ENCODE results near the gene TMEM69. TPM values are rescaled to one million over a fixed set of nuclear protein-coding genes. Genes with fewer than 3 reads are reported as not detected.

The TMEM69 gene, protein sequence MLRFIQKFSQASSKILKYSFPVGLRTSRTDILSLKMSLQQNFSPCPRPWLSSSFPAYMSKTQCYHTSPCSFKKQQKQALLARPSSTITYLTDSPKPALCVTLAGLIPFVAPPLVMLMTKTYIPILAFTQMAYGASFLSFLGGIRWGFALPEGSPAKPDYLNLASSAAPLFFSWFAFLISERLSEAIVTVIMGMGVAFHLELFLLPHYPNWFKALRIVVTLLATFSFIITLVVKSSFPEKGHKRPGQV
- 27.8 TPM for total RNA-seq (ENCODE audit: unreplicated experiment)
- long read RNA-seq, transcript TMEM69-201 (3 exons, 2,439 nt): major isoform, 22 of 24 reads
- long read RNA-seq, partial matches to known transcripts: 1 of 24 reads
- long read RNA-seq, other reads (novel, unspliced or antisense): 1 of 24 reads

GRCh38 chr1:45687754-45688740 lies at the start of gene TMEM69:
Gene TMEM69, plus strand, starts transcription at chr1:45688181. Its CDS starts 2,888 bp downstream, at chr1:45691069.
- H3K36me3 Mint-ChIP-seq (ENCODE audit: low read depth, unreplicated experiment): peaks cover 9% of the 10 kb centered on the region
- H3K9me3 Mint-ChIP-seq (ENCODE audit: unreplicated experiment): no peaks in the 10 kb centered on the region
- H3K27me3 Mint-ChIP-seq (ENCODE audit: unreplicated experiment): peaks cover 8% of the 10 kb centered on the region
- TF ChIP-seq, protein P1, sequence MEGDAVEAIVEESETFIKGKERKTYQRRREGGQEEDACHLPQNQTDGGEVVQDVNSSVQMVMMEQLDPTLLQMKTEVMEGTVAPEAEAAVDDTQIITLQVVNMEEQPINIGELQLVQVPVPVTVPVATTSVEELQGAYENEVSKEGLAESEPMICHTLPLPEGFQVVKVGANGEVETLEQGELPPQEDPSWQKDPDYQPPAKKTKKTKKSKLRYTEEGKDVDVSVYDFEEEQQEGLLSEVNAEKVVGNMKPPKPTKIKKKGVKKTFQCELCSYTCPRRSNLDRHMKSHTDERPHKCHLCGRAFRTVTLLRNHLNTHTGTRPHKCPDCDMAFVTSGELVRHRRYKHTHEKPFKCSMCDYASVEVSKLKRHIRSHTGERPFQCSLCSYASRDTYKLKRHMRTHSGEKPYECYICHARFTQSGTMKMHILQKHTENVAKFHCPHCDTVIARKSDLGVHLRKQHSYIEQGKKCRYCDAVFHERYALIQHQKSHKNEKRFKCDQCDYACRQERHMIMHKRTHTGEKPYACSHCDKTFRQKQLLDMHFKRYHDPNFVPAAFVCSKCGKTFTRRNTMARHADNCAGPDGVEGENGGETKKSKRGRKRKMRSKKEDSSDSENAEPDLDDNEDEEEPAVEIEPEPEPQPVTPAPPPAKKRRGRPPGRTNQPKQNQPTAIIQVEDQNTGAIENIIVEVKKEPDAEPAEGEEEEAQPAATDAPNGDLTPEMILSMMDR (IDR thresholded peaks at IDR 0.05; ENCODE audit: unreplicated experiment): no peak
- peak within 1 kb of the TSS; percentile 99 for H3K27ac Mint-ChIP-seq (ENCODE audit: unreplicated experiment)
- H3K4me3 Mint-ChIP-seq (ENCODE audit: unreplicated experiment): peak within 1 kb of the TSS; percentile 99
- DNase-seq (ENCODE audit: low spot score): peak; percentile 68
- peaks cover 25% of the 10 kb centered on the region for H3K4me1 Mint-ChIP-seq (ENCODE audit: unreplicated experiment)

- H3K27ac Mint-ChIP-seq (ENCODE audit: unreplicated experiment): peak overlapping the region; percentile 61
- no peaks in the 10 kb centered on the region for H3K9me3 Mint-ChIP-seq (ENCODE audit: unreplicated experiment)
- peaks cover 2% of the 10 kb centered on the region for H3K4me1 Mint-ChIP-seq (ENCODE audit: unreplicated experiment)
- H3K27me3 Mint-ChIP-seq (ENCODE audit: unreplicated experiment): no peaks in the 10 kb centered on the region
- no peak for DNase-seq (ENCODE audit: low spot score)
- TF ChIP-seq, protein P1 (IDR thresholded peaks at IDR 0.05; ENCODE audit: unreplicated experiment): no peak
- H3K36me3 Mint-ChIP-seq (ENCODE audit: low read depth, unreplicated experiment): peaks cover 14% of the 10 kb centered on the region
- peak overlapping the region; percentile 54 for H3K4me3 Mint-ChIP-seq (ENCODE audit: unreplicated experiment)
Observed at GRCh38 chr1:45640293-45640692, 47.7 kb upstream of the TMEM69 start.

DNA sequence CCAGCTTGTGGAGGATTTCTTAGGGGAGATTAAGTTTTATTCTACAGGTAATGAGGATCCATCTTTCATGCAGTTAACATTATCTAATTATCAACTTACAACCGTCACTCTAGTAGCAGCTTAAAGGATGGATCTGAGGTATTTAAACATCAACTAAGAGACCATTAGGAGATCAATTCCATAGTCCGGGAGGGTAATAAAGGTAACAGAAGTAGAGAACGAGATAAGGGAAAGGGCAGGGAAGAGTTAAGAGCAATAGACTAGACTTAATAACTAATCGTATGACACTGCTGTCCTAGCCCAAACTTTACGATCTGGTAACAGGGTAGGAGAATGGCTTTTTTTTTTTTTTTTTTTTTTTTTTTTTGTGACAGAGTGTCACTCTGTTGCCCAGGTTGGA lies 44.7 kb upstream of the TMEM69 start:
- no peak for DNase-seq (ENCODE audit: low spot score)
- peaks cover 14% of the 10 kb centered on the region for H3K36me3 Mint-ChIP-seq (ENCODE audit: low read depth, unreplicated experiment)
- peaks cover 16% of the 10 kb centered on the region for H3K4me1 Mint-ChIP-seq (ENCODE audit: unreplicated experiment)
- TF ChIP-seq, protein P1 (IDR thresholded peaks at IDR 0.05; ENCODE audit: unreplicated experiment): no peak
- no peaks in the 10 kb centered on the region for H3K9me3 Mint-ChIP-seq (ENCODE audit: unreplicated experiment)
- no peak overlapping the region for H3K27ac Mint-ChIP-seq (ENCODE audit: unreplicated experiment)
- H3K4me3 Mint-ChIP-seq (ENCODE audit: unreplicated experiment): no peak overlapping the region
- no peaks in the 10 kb centered on the region for H3K27me3 Mint-ChIP-seq (ENCODE audit: unreplicated experiment)

- no peak for DNase-seq (ENCODE audit: low spot score)
- no peak overlapping the region for H3K4me3 Mint-ChIP-seq (ENCODE audit: unreplicated experiment)
- peaks cover 14% of the 10 kb centered on the region for H3K36me3 Mint-ChIP-seq (ENCODE audit: low read depth, unreplicated experiment)
- no peaks in the 10 kb centered on the region for H3K27me3 Mint-ChIP-seq (ENCODE audit: unreplicated experiment)
- TF ChIP-seq, protein P1 (IDR thresholded peaks at IDR 0.05; ENCODE audit: unreplicated experiment): no peak
- H3K4me1 Mint-ChIP-seq (ENCODE audit: unreplicated experiment): peaks cover 17% of the 10 kb centered on the region
- H3K9me3 Mint-ChIP-seq (ENCODE audit: unreplicated experiment): no peaks in the 10 kb centered on the region
- H3K27ac Mint-ChIP-seq (ENCODE audit: unreplicated experiment): no peak overlapping the region
Observed at GRCh38 chr1:45643978-45644377, 44.0 kb upstream of the TMEM69 start.
